Mesenchymal stem cell (in vitro differentiated cells and primary cell): ENCODE data around the gene FOXK2.

ENCODE experiments used
- DNase-seq: peaks from one replicate; pipeline ENCODE4 v3.0.0-alpha.2; 2013
- H2AFZ ChIP-seq: one replicate; pipeline ENCODE4 v1.6.1; 2013; ENCODE audit warnings: low read depth, mild to moderate bottlenecking, control low read depth, inconsistent platforms, low read length, moderate library complexity
- H2AK5ac ChIP-seq: 2 replicates; pipeline ENCODE4 v1.6.1; 2013; ENCODE audit warnings: low read length, moderate library complexity, mild to moderate bottlenecking, inconsistent platforms; ENCODE audit not compliant: severe bottlenecking
- H2BK120ac ChIP-seq: one replicate; pipeline ENCODE4 v1.6.1; 2013; ENCODE audit warnings: low read depth, mild to moderate bottlenecking, inconsistent platforms, low read length, moderate library complexity
- H2BK12ac ChIP-seq, 2 experiments: one replicate each; pipeline ENCODE4 v1.6.1; 2013; ENCODE audit warnings: inconsistent platforms in 2 of 2, low read length in 2 of 2, mild to moderate bottlenecking in 2 of 2, moderate library complexity in 2 of 2, control low read depth in 1 of 2
- H2BK15ac ChIP-seq: one replicate; pipeline ENCODE4 v1.6.1; 2013; ENCODE audit warnings: mild to moderate bottlenecking, low read depth, inconsistent platforms; ENCODE audit not compliant: poor library complexity, severe bottlenecking
- H2BK5ac ChIP-seq: 2 replicates; pipeline ENCODE4 v1.6.1; 2013; ENCODE audit warnings: low read depth, mild to moderate bottlenecking, low read length, control low read depth, inconsistent platforms; ENCODE audit not compliant: poor library complexity, severe bottlenecking
- H3K14ac ChIP-seq, 2 experiments: one replicate each; pipeline ENCODE4 v1.6.1; 2013; ENCODE audit warnings: inconsistent platforms in 2 of 2, low read length in 2 of 2, control low read depth in 1 of 2, mild to moderate bottlenecking in 1 of 2, moderate library complexity in 1 of 2
- H3K18ac ChIP-seq, 2 experiments: one replicate each; pipeline ENCODE4 v1.6.1; 2013; ENCODE audit warnings: inconsistent platforms in 2 of 2, low read length in 2 of 2, control low read depth in 1 of 2, low read depth in 1 of 2, mild to moderate bottlenecking in 1 of 2
- H3K23ac ChIP-seq, 2 experiments: one replicate each; pipeline ENCODE4 v1.6.1; 2013; ENCODE audit warnings: inconsistent platforms in 2 of 2, low read length in 2 of 2, mild to moderate bottlenecking in 2 of 2, moderate library complexity in 2 of 2, control low read depth in 1 of 2
- H3K27ac ChIP-seq: 2 replicates; pipeline ENCODE4 v1.5.1; 2013; ENCODE audit warnings: mild to moderate bottlenecking, moderate library complexity, low read length, control low read depth, inconsistent platforms; ENCODE audit not compliant: poor library complexity, severe bottlenecking
- H3K27me3 ChIP-seq, 2 experiments: 2 replicates each; pipeline versions ENCODE4 v1.6.1 to v1.7.0; 2013; ENCODE audit warnings: low read length in 2 of 2, mild to moderate bottlenecking in 2 of 2, moderate library complexity in 2 of 2, control low read depth in 1 of 2, inconsistent platforms in 1 of 2; ENCODE audit not compliant: control insufficient read depth in 1 of 2, insufficient read depth in 1 of 2
- H3K36me3 ChIP-seq, 2 experiments: 2 replicates each; pipeline versions ENCODE4 v1.6.1 to v1.7.0; 2013; ENCODE audit warnings: low read length in 2 of 2, control low read depth in 1 of 2, inconsistent platforms in 1 of 2, low read depth in 1 of 2, mild to moderate bottlenecking in 1 of 2; ENCODE audit not compliant: insufficient read depth in 2 of 2, control insufficient read depth in 1 of 2
- H3K4ac ChIP-seq, 2 experiments: one replicate each; pipeline ENCODE4 v1.6.1; 2013; ENCODE audit warnings: inconsistent platforms in 2 of 2, low read length in 2 of 2, mild to moderate bottlenecking in 2 of 2, moderate library complexity in 2 of 2, control low read depth in 1 of 2, low read depth in 1 of 2
- H3K4me1 ChIP-seq: 2 replicates; pipeline ENCODE4 v1.6.1; 2013; ENCODE audit warnings: low read depth, low read length, control low read depth; ENCODE audit not compliant: control insufficient read depth, insufficient read depth
- H3K4me2 ChIP-seq: 2 replicates; pipeline ENCODE4 v1.6.1; 2013; ENCODE audit warnings: low read length, mild to moderate bottlenecking, inconsistent platforms; ENCODE audit not compliant: poor library complexity, severe bottlenecking
- H3K4me3 ChIP-seq, 2 experiments: 2 replicates each; pipeline versions ENCODE4 v1.5.1 to v1.7.0; 2013; ENCODE audit warnings: low read length in 2 of 2, mild to moderate bottlenecking in 2 of 2, control low read depth in 1 of 2, low read depth in 1 of 2; ENCODE audit not compliant: insufficient read depth in 1 of 2
- H3K79me1 ChIP-seq: replicated peaks from 2 replicates; pipeline ENCODE4 v1.6.1; 2013; ENCODE audit warnings: mild to moderate bottlenecking, control low read depth, low read length, inconsistent platforms; ENCODE audit not compliant: poor library complexity, severe bottlenecking
- H3K9ac ChIP-seq: 2 replicates; pipeline ENCODE4 v1.7.0; 2013; ENCODE audit warnings: mild to moderate bottlenecking, low read length, moderate library complexity
- H3K9me3 ChIP-seq: 2 replicates; pipeline ENCODE4 v1.7.0; 2013; ENCODE audit warnings: mild to moderate bottlenecking, low read length; ENCODE audit not compliant: control insufficient read depth
- H4K8ac ChIP-seq: one replicate; pipeline ENCODE4 v1.6.1; 2013; ENCODE audit warnings: inconsistent platforms, mild to moderate bottlenecking, low read length, moderate library complexity
- H4K91ac ChIP-seq: one replicate; pipeline ENCODE4 v1.6.1; 2013; ENCODE audit warnings: mild to moderate bottlenecking, low read length, inconsistent platforms
- WGBS: methylation state at CpG from one replicate; pipeline ENCODE4 v1.1.7; 2013; ENCODE audit warnings: mixed read lengths; 5-methylcytosine and 5-hydroxymethylcytosine counted together

FOXK2 gene

GRCh38 chr17:82638183-82638773, 118.7 kb downstream of the FOXK2 start:
- no CpG with 5 or more reads among the region's 5 CpGs for WGBS
- Histone ChIP-seq H4K91ac (no peak overlapping the region), H3K27ac (no peak overlapping the region), H2BK12ac (no peak overlapping the region), H3K4me1 (peaks cover 6% of the 10 kb centered on the region), H3K18ac (no peak overlapping the region), H3K36me3 (peaks cover 43 to 56% of the 10 kb centered on the region in 2 experiments), H3K79me1 (peaks cover 14% of the 10 kb centered on the region), H2BK120ac (no peak overlapping the region), H3K4me3 (no peak overlapping the region), H3K9ac (no peak overlapping the region), H3K27me3 (no peaks in the 10 kb centered on the region), H3K4ac (no peak overlapping the region), H2BK5ac (no peak overlapping the region), H3K9me3 (no peaks in the 10 kb centered on the region), H3K4me2 (no peak overlapping the region), H3K23ac (no peak overlapping the region), H3K14ac (no peak overlapping the region), H2AFZ (no peak overlapping the region), H4K8ac (no peak overlapping the region), H2AK5ac (no peak overlapping the region), H2BK15ac (no peak overlapping the region)
- no peak for DNase-seq

- H3K9me3 ChIP-seq: no peaks in the 10 kb centered on the region
- no peaks in the 10 kb centered on the region for H3K27me3 ChIP-seq
- peaks cover 6% of the 10 kb centered on the region for H3K4me1 ChIP-seq
- H3K14ac ChIP-seq: no peak overlapping the region
- WGBS: 95% methylated on average over 14 of the region's 14 CpGs
- H2BK120ac ChIP-seq: no peak overlapping the region
- no peak overlapping the region for H3K9ac ChIP-seq
- no peak overlapping the region for H4K8ac ChIP-seq
- H3K4me2 ChIP-seq: no peak overlapping the region
- no peak overlapping the region for H2BK5ac ChIP-seq
- H3K4me3 ChIP-seq: no peak overlapping the region
- H2BK12ac ChIP-seq: no peak overlapping the region
- H2BK15ac ChIP-seq: no peak overlapping the region
- H3K27ac ChIP-seq: no peak overlapping the region
- no peak overlapping the region for H3K18ac ChIP-seq
- H3K23ac ChIP-seq: peak overlapping the region in 1 of 2 experiments; percentile 10
- DNase-seq: no peak
- no peak overlapping the region for H2AFZ ChIP-seq
- peak overlapping the region; percentile 3 for H4K91ac ChIP-seq
- H2AK5ac ChIP-seq: no peak overlapping the region
- no peak overlapping the region for H3K4ac ChIP-seq
- peaks cover 12% of the 10 kb centered on the region for H3K79me1 ChIP-seq
- H3K36me3 ChIP-seq: peaks cover 42 to 62% of the 10 kb centered on the region in 2 experiments
Observed at GRCh38 chr17:82639628-82640027, 120.1 kb downstream of the FOXK2 start.

DNA sequence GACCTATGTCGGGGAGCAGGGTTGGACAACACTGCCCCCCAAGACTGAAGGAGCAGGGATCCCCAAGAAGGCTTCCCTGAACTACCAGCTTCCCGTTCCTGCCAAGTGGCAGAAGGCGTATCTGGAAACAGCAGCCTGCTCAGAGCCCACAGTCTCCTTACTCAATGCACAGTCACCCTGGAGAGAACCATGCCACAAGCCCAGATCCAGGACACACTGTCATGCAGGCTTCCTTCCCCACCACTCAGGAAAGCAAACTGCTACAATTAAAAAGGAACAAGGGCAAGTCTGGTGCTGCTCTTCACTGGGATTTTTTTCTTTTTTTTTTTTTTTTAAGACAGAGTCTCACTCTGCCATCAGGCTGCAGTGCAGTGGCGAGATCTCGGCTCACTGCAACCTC, 120.5 kb downstream of the FOXK2 start:
- no peak overlapping the region for H4K8ac ChIP-seq
- no peak overlapping the region for H3K9ac ChIP-seq
- H2BK15ac ChIP-seq: no peak overlapping the region
- no peak overlapping the region for H3K18ac ChIP-seq
- H3K23ac ChIP-seq: no peak overlapping the region
- H3K4me1 ChIP-seq: peaks cover 6% of the 10 kb centered on the region
- H3K14ac ChIP-seq: no peak overlapping the region
- H3K4me3 ChIP-seq: no peak overlapping the region
- peaks cover 12% of the 10 kb centered on the region for H3K79me1 ChIP-seq
- WGBS: 98% methylated on average over 5 of the region's 5 CpGs
- no peaks in the 10 kb centered on the region for H3K9me3 ChIP-seq
- no peak overlapping the region for H2BK120ac ChIP-seq
- no peak overlapping the region for H2AFZ ChIP-seq
- H3K4ac ChIP-seq: no peak overlapping the region
- H2BK5ac ChIP-seq: no peak overlapping the region
- peaks cover 42 to 62% of the 10 kb centered on the region in 2 experiments for H3K36me3 ChIP-seq
- no peak overlapping the region for H2BK12ac ChIP-seq
- no peaks in the 10 kb centered on the region for H3K27me3 ChIP-seq
- no peak overlapping the region for H2AK5ac ChIP-seq
- H3K4me2 ChIP-seq: no peak overlapping the region
- no peak overlapping the region for H3K27ac ChIP-seq
- H4K91ac ChIP-seq: peak overlapping the region; percentile 3
- no peak for DNase-seq

- H2BK12ac ChIP-seq: no peak overlapping the region
- no peaks in the 10 kb centered on the region for H3K9me3 ChIP-seq
- DNase-seq: no peak
- no peak overlapping the region for H2BK15ac ChIP-seq
- H3K9ac ChIP-seq: no peak overlapping the region
- peaks cover 12% of the 10 kb centered on the region for H3K79me1 ChIP-seq
- H3K36me3 ChIP-seq: peaks cover 42 to 60% of the 10 kb centered on the region in 2 experiments
- H3K27me3 ChIP-seq: no peaks in the 10 kb centered on the region
- H3K4me3 ChIP-seq: no peak overlapping the region
- H4K8ac ChIP-seq: no peak overlapping the region
- 97% methylated on average over 14 of the region's 14 CpGs for WGBS
- H3K27ac ChIP-seq: no peak overlapping the region
- H3K4me1 ChIP-seq: peaks cover 12% of the 10 kb centered on the region
- H2AK5ac ChIP-seq: no peak overlapping the region
- H3K4ac ChIP-seq: no peak overlapping the region
- H2AFZ ChIP-seq: no peak overlapping the region
- no peak overlapping the region for H3K14ac ChIP-seq
- H4K91ac ChIP-seq: no peak overlapping the region
- no peak overlapping the region for H2BK5ac ChIP-seq
- H3K23ac ChIP-seq: no peak overlapping the region
- H3K18ac ChIP-seq: no peak overlapping the region
- H2BK120ac ChIP-seq: no peak overlapping the region
- H3K4me2 ChIP-seq: no peak overlapping the region
Observed at GRCh38 chr17:82642022-82642421, 122.5 kb downstream of the FOXK2 start.
